D721Med (cell line): Measurements from ENCODE around the gene ARHGEF16.

ENCODE experiments used
- DNase-seq: peaks from one replicate; pipeline ENCODE4 v3.0.0; 2011; ENCODE audit warnings: low spot score; ENCODE audit not compliant: insufficient read length
- FAIRE-seq: peaks from 2 replicates; lab custom pipeline; 2011; peaks lifted over from hg19 to GRCh38; lab: Jason Lieb, UNC
- CTCF ChIP-seq: IDR thresholded peaks from 2 replicates; pipeline ENCODE4 v1.5.1; 2012; ENCODE audit warnings: mild to moderate bottlenecking, control low read depth; ENCODE audit not compliant: insufficient read depth; ENCODE audit errors: missing control alignments

ARHGEF16 gene

GRCh38 chr1:3423245-3423829, 31.1 kb upstream of the ARHGEF16 start:
- no peak for TF ChIP-seq CTCF
- DNase-seq (no peak), FAIRE-seq (no peak)

GRCh38 chr1:3423896-3424611, 30.4 kb upstream of the ARHGEF16 start:
- TF ChIP-seq CTCF, result no peak
- DNase-seq, result no peak
- FAIRE-seq, result no peak

- FAIRE-seq, result no peak
- DNase-seq, result no peak
- no peak for TF ChIP-seq CTCF
Measured at GRCh38 chr1:3425486-3426215, 28.8 kb upstream of the ARHGEF16 start.

- no peak for FAIRE-seq
- no peak for TF ChIP-seq CTCF
- no peak for DNase-seq
Measured at GRCh38 chr1:3426956-3427535, 27.4 kb upstream of the ARHGEF16 start.

GRCh38 chr1:3427711-3428704, 26.5 kb upstream of the ARHGEF16 start:
- FAIRE-seq, result no peak
- no peak for DNase-seq
- no peak for TF ChIP-seq CTCF

GRCh38 chr1:3428899-3429298, 25.6 kb upstream of the ARHGEF16 start:
- no peak for TF ChIP-seq CTCF
- FAIRE-seq (no peak), DNase-seq (no peak)
